GM18505 (cell line): Measurements from ENCODE around the gene TADA3.

Experiments
- ATAC-seq: cut with Tn5 transposase; IDR thresholded peaks from one replicate; pipeline ENCODE4 v1.9.1; 2021; ENCODE audit not compliant: unreplicated experiment
- POLR2A ChIP-seq: IDR thresholded peaks from 4 replicates; pipeline ENCODE4 v1.6.1; 2011; ENCODE audit warnings: borderline replicate concordance; ENCODE audit not compliant: insufficient read depth, insufficient read length; ENCODE audit errors: extremely low read depth

TADA3 gene

DNA sequence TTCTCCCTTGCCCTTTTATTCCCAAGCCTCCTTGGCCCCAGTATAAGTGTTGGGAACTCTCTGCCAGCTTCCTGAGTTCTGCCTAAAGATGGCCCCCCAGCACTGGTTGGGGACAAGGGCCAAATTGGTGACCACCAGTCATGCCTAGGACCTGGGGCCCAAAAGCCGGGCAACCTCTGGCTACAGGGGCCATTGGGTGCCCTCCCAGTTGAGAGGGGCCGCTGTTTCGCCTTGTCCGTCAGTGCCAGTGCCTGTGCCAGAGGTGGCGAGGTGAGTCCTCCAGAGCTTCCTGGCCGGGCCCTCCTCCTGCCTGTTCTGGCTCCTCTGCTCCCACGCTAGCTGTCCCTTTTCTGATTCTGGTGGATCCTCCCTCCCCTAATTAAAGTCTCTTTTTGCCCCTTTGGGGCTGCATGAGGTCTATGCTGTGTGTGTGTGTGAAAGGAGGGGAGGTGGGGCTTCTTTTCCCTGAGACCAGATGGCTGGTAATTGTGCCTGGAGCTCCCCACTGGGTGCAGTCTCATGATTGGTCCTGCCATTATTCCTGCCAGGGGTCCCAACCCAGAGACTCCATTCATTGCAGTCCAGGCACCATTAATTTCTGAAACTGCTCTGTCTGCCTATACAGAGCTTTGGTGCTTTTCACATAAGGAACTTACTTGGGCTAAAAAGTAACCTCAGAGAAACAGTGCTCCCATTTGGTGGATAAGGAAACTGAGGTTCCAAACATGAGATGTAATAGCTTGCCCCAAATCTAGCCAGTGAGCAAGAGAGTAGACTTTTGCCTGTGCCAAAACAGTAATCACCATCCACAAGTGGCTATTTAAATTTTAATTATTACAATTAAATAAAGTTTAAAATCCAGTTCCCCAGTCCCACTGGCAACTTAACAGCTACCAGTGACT lies 14.7 kb upstream of the TADA3 start:
- ATAC-seq = no peak
- no peak for TF ChIP-seq POLR2A

DNA sequence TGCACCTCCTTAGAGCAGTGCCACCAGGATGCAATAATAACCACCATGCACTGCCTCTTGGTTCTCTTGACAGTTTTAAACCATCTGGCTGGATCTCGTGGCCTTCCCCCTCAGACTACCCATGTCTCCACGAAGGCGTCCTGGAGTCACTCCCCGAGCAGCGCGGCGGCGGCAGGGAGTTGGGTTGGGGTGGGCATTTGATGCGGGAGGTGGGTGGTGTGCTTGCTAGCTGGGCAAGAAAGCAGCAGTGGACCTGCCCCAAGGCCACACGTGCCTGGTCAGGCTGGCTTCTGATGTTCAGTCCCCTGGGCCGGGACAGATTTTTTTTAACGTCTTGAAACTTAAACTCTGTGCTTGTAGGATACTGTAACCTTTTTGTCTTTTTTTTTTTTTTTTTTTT lies 13.9 kb upstream of the TADA3 start:
- no peak for TF ChIP-seq POLR2A
- ATAC-seq = no peak

DNA sequence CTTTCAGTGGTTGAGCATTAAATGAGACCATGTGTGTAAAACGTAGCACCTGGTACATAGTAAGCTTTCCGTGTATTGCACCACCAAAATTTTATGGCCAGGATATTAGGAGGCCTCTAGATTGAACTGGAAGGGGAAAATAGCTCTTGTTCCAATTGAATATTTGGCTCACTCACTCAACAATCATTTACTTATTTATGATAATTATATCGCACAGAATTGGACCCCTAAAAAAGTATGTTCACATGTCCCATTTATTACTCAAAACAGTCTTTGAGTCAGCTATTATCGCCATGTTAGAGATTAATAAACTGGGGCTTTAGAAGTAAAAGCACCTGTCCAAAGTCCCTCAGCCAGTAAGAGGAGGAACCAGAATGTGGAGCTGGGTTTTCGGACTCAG lies 12.7 kb upstream of the TADA3 start:
- TF ChIP-seq POLR2A = no peak
- ATAC-seq = no peak

DNA sequence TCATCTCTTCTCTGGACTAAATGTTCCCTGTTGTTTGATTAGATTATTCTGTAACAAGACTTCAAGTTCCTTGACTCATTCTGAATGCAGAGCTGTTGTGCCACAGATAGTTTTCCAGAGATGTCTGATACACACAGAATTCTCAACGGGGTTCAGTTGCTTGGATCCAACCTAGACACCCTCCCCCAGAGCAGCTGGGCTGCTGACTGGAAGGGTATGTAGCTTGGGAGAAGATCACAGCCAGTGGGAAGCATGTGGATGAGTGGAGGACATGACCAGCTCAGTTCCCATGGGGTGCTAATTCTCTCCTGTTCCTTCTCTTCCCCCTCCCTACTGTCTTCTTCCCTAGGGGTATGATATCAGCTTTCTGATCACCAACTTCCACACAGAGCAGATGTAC lies 11.2 kb upstream of the TADA3 start:
- no peak for TF ChIP-seq POLR2A
- ATAC-seq = no peak

GRCh38 chr3:9800529-9800928 lies 8.3 kb upstream of the TADA3 start:
- no peak for ATAC-seq
- no peak for TF ChIP-seq POLR2A

DNA sequence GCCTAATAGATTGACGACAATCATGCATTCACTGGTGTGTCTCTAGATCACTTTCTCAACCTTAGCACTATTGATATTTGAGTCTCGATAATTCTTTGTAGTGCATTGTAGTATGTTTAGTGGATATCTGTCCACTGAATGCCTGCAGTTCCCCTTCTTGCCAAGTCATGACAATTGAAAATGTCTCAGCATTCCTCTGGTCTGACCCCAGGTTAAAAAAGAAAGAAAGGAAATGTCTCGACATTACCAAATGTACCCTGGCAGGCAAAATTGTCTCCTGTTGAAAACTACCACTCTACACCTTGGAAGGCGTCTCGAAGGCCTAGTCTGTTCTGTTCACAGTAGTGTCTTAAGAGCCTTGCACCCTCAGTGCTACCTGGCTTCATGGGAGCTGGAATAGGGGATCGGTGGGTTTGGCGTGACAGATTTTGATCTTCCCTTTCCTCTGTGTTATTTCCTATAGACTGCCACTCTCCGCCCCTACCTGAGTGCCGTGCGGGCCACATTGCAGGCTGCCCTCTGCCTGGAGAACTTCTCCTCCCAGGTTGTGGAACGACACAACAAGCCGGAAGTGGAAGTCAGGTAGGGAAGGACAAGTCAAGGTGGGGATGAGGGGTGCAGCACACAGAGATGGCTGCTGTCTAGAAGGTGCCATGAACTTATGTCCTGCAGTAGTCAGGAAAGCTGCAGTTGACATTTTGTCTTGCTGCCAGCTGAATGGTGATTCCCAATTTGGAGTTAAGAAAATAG lies 5.1 kb upstream of the TADA3 start:
- no peak for TF ChIP-seq POLR2A
- no peak for ATAC-seq

- no peak for ATAC-seq
- TF ChIP-seq POLR2A = peak; percentile 8
These were observed 2.9 kb upstream of the TADA3 start for GRCh38 chr3:9795207-9795606.

- no peak for TF ChIP-seq POLR2A
- no peak for ATAC-seq
These were observed 2.1 kb upstream of the TADA3 start for GRCh38 chr3:9794400-9794799.

DNA sequence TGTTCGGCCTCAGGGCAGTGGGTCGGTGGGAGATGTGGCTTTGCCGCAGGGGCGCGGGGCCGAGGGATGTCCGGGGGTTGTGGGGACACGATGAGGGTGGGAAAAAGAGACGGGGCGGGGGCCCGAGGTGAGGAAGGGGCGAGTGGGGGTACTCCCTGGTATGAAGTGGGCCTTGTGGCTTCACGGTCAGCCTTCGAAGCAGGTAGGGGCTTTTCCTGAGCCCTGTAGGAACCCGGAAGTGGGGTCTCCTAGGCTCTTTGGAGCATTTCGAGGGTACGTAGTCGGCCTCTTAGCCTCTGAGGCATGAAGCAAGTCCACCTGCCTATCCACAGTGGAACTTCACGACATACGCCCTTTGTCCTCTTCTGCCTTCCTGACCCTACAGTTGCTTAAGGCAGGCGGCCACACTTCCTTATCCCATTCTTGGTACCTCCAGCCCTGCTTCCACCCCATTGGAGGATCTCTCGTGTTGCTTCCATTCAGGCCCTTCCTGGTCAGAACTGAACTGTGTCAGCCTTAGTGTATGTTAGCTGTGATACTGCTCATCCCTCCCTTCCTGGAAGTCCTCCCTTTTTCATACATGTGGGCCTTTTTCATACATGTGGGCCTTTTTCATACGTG lies 998 bp upstream of the TADA3 start:
- TF ChIP-seq POLR2A = no peak
- peak; percentile 2 for ATAC-seq

DNA sequence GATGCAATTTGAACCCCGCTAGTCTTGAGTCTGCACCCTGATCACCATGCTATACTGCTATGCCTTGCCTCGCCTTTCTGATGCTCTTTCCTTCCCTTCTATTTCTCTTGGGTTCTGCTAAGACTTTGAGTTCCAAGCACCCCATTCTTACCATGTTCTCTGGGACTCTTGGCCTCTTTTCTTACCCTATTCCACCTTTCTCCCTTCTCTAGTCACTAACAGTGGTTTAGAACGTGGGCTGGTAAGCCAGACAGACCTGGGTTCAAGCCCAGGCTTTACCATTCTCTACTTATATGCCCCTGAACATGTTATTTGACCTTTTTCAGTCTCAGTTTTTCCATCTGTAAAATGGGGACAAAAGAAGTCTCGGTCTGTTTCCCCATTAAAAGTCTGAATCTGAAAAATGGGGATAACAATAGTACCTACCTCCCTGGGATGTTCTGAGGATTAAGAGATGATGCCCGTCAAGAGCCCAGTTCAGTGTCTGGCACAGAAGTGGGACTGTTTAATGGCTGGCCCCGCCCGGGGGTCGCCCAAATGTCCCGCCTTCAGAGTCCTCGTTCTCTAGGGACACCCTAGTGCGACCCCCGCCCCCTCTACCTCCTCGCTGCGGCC lies 376 bp downstream of the TADA3 start:
- ATAC-seq = no peak
- TF ChIP-seq POLR2A = peak; percentile 67

- ATAC-seq = no peak
These were observed 1.1 kb downstream of the TADA3 start for GRCh38 chr3:9791127-9791526.

GRCh38 chr3:9787714-9788113 lies 4.6 kb downstream of the TADA3 start:
- ATAC-seq = no peak
- TF ChIP-seq POLR2A = no peak

More at GRCh38 chr3:9791127-9791526, 1.1 kb downstream of the TADA3 start:
- TF ChIP-seq POLR2A = no peak

GRCh38 chr3:9786825-9787669 lies 5.2 kb downstream of the TADA3 start:
- no peak for TF ChIP-seq POLR2A
- ATAC-seq = no peak

- no peak for TF ChIP-seq POLR2A
- ATAC-seq = no peak
These were observed 6.0 kb downstream of the TADA3 start for GRCh38 chr3:9786209-9786739.
